AG10803 (cell line): ENCODE data around the gene SLAMF1.

Experiments used
- DNase-seq: peaks from one replicate; pipeline ENCODE4 v3.0.0; 2010; ENCODE audit warnings: low read depth
- H3K4me3 ChIP-seq: 2 replicates; pipeline ENCODE4 v1.5.1; 2011; ENCODE audit warnings: mild to moderate bottlenecking, low read length, control low read depth
- TF ChIP-seq, protein P1 (sequence below): conservative IDR thresholded peaks from 2 replicates; pipeline ENCODE4 v1.5.1; 2011; ENCODE audit warnings: mild to moderate bottlenecking, low read length, control low read depth, inconsistent platforms

SLAMF1 gene

GRCh38 chr1:160558660-160559380 lies 88.0 kb downstream of the SLAMF1 start:
- no peak for DNase-seq
- TF ChIP-seq, protein P1, sequence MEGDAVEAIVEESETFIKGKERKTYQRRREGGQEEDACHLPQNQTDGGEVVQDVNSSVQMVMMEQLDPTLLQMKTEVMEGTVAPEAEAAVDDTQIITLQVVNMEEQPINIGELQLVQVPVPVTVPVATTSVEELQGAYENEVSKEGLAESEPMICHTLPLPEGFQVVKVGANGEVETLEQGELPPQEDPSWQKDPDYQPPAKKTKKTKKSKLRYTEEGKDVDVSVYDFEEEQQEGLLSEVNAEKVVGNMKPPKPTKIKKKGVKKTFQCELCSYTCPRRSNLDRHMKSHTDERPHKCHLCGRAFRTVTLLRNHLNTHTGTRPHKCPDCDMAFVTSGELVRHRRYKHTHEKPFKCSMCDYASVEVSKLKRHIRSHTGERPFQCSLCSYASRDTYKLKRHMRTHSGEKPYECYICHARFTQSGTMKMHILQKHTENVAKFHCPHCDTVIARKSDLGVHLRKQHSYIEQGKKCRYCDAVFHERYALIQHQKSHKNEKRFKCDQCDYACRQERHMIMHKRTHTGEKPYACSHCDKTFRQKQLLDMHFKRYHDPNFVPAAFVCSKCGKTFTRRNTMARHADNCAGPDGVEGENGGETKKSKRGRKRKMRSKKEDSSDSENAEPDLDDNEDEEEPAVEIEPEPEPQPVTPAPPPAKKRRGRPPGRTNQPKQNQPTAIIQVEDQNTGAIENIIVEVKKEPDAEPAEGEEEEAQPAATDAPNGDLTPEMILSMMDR: no peak
- H3K4me3 ChIP-seq: no peak overlapping the region
